ENCODE results near the gene FEN1.

DNA sequence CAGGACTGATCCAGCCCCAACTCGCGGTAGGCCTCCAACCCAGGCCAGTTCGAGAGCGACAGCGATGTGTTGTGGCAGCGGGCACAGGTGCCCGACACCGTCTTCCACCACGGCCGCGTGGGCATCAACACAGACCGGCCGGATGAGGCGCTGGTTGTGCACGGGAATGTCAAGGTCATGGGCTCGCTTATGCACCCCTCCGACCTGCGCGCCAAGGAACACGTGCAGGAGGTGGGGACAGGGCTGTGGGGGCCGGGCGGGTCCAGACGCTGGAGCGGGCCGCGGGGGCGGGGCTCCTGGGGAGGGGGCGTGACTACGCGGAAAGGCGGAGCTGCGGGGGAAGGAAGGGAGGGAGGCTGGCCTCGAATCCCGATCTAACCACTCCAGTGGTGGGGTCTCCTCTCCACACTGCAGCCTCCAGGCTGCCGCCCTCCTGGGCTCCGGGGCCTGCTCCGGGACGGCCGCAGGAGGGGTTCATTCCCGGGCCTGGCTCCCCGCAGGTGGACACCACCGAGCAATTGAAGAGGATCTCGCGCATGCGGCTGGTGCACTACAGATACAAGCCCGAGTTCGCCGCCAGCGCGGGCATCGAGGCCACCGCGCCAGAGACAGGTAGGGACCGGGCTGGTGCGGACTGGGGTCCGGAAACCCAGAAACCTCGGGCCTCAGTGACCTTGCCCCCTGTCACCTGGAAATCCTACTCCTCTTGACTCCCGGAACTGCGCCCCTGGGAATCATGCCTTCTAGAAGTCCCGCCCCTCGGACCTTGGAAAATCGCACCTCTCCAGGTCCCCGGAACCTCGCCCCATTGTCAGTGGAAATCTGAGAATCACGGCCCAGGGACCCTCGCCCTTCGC is 15.2 kb upstream of the FEN1 start:
- TF ChIP-seq POLR2AphosphoS5 (IDR thresholded peaks at IDR 0.05) (peak in 2 of 3 donors; percentile 5 to 35), POLR2A (IDR thresholded peaks at IDR 0.05) (no peak)
- TF ChIP-seq, protein P1, sequence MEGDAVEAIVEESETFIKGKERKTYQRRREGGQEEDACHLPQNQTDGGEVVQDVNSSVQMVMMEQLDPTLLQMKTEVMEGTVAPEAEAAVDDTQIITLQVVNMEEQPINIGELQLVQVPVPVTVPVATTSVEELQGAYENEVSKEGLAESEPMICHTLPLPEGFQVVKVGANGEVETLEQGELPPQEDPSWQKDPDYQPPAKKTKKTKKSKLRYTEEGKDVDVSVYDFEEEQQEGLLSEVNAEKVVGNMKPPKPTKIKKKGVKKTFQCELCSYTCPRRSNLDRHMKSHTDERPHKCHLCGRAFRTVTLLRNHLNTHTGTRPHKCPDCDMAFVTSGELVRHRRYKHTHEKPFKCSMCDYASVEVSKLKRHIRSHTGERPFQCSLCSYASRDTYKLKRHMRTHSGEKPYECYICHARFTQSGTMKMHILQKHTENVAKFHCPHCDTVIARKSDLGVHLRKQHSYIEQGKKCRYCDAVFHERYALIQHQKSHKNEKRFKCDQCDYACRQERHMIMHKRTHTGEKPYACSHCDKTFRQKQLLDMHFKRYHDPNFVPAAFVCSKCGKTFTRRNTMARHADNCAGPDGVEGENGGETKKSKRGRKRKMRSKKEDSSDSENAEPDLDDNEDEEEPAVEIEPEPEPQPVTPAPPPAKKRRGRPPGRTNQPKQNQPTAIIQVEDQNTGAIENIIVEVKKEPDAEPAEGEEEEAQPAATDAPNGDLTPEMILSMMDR (IDR thresholded peaks at IDR 0.05): no peak

Measured in stomach (tissue), 4 donors.